SK-N-MC (cell line): Measurements from ENCODE around the gene PRSS8.

Experiments used
- EZH2 ChIP-seq: fragments of 200-600 bp; sonication (generic); IDR thresholded peaks from one replicate; pipeline ENCODE4 v1.6.1; 2017; ENCODE audit warnings: antibody characterized with exemption
- POLR2AphosphoS5 ChIP-seq: IDR thresholded peaks from 2 replicates; pipeline ENCODE4 v1.6.1; 2012; ENCODE audit warnings: mild to moderate bottlenecking, low read depth, low read length, borderline replicate concordance

- TF ChIP-seq EZH2 (no peak), POLR2AphosphoS5 (no peak)
These were observed 53.0 kb downstream of the PRSS8 start for GRCh38 chr16:31082368-31083045.
